OCI-LY7 (cell line): ENCODE results near the gene OPTN. TPM values are rescaled to one million over a fixed set of nuclear protein-coding genes. Genes with fewer than 3 reads are reported as not detected.

Experiments used
- BruUV-seq: library from RNA; stranded (reverse); fragments of 400-500 nt; replicated peaks from 2 replicates; lab custom pipeline; 2021; lab: Mats Ljungman, UMichigan
- CTCF ChIA-PET: fragments of 300-600 bp; sonication (Branson Sonifier 250); formaldehyde crosslinking; loops from one replicate; lab custom pipeline; 2022; ENCODE audit warnings: antibody characterized with exemption; ENCODE audit not compliant: unreplicated experiment; lab: Charles Lee
- POLR2A ChIA-PET: fragments of 300-600 bp; sonication (Branson Sonifier 250); formaldehyde crosslinking; loops from one replicate; lab custom pipeline; 2022; ENCODE audit warnings: antibody characterized with exemption; lab: Charles Lee
- DNase-seq: peaks from one replicate; pipeline ENCODE4 v3.0.0-alpha.2; 2015; ENCODE audit warnings: low spot score
- H2AFZ ChIP-seq: fragments of 200-600 bp; sonication (generic), shearing (Covaris generic); 2 replicates; pipeline ENCODE4 v1.6.1; 2014; ENCODE audit warnings: mild to moderate bottlenecking, antibody characterized with exemption, low read length, moderate library complexity
- H3K27ac ChIP-seq: fragments of 200-600 bp; sonication (generic); 2 replicates; pipeline ENCODE4 v1.5.1; 2014; ENCODE audit warnings: mixed run types, low read depth, mild to moderate bottlenecking, moderate library complexity, low read length, inconsistent platforms; ENCODE audit not compliant: poor library complexity, severe bottlenecking
- H3K36me3 ChIP-seq: fragments of 200-600 bp; sonication (generic); 2 replicates; pipeline ENCODE4 v1.6.1; 2014; ENCODE audit warnings: mild to moderate bottlenecking, antibody characterized with exemption, low read length, moderate library complexity, mixed read lengths; ENCODE audit not compliant: insufficient read depth
- H3K4me1 ChIP-seq: fragments of 200-600 bp; sonication (generic); 2 replicates; pipeline ENCODE4 v1.5.1; 2014; ENCODE audit warnings: mild to moderate bottlenecking, low read length; ENCODE audit not compliant: insufficient read depth, poor library complexity, severe bottlenecking
- H3K4me2 ChIP-seq: fragments of 200-600 bp; sonication (generic); 2 replicates; pipeline ENCODE4 v1.6.1; 2014; ENCODE audit warnings: mild to moderate bottlenecking, low read length
- H3K4me3 ChIP-seq: fragments of 200-600 bp; sonication (generic); 2 replicates; pipeline ENCODE4 v1.5.1; 2014; ENCODE audit warnings: mild to moderate bottlenecking, low read depth, low read length; ENCODE audit not compliant: poor library complexity, severe bottlenecking
- H3K79me2 ChIP-seq: fragments of 200-600 bp; sonication (generic); 2 replicates; pipeline ENCODE4 v1.6.1; 2016; ENCODE audit warnings: low read depth, mild to moderate bottlenecking, low read length, moderate library complexity, mixed read lengths; ENCODE audit not compliant: insufficient read depth
- H3K9me2 ChIP-seq: fragments of 200-600 bp; sonication (generic); 2 replicates; pipeline ENCODE4 v1.6.1; 2016; ENCODE audit warnings: mild to moderate bottlenecking, low read length, mixed read lengths; ENCODE audit not compliant: insufficient read depth
- H3K9me3 ChIP-seq: fragments of 200-600 bp; sonication (generic); 2 replicates; pipeline ENCODE4 v1.6.1; 2014; ENCODE audit warnings: mild to moderate bottlenecking, mixed run types, low read length, mixed read lengths
- H4K20me1 ChIP-seq: fragments of 200-600 bp; sonication (generic); 2 replicates; pipeline ENCODE4 v1.6.1; 2014; ENCODE audit warnings: mild to moderate bottlenecking, antibody characterized with exemption, low read length, moderate library complexity, mixed read lengths; ENCODE audit not compliant: insufficient read depth
- CTCF ChIP-seq: fragments of 200-600 bp; sonication (generic); conservative IDR thresholded peaks from 2 replicates; pipeline ENCODE4 v1.5.1; 2014; ENCODE audit warnings: mild to moderate bottlenecking, antibody characterized with exemption, low read length, moderate library complexity, mixed read lengths
- EZH2phosphoT487 ChIP-seq: fragments of 200-600 bp; sonication (generic); IDR thresholded peaks from 2 replicates; pipeline ENCODE4 v1.6.1; 2018; ENCODE audit warnings: low read depth, borderline replicate concordance, mild to moderate bottlenecking, mixed run types, antibody characterized with exemption, low read length, moderate library complexity, mixed read lengths
- intact Hi-C: fragments of 100-400 bp; cut with micrococcal nuclease; formaldehyde crosslinking; loops from one replicate; pipeline ENCODE4 v1.10.0; 2022; ENCODE audit not compliant: unreplicated experiment
- total RNA-seq, 2 experiments: library from RNA; depleted of rRNA in 1 of 2; stranded (reverse); fragments of >200 nt in 1 of 2; shearing (Covaris generic) in 1 of 2; gene quantifications; 2 replicates each; pipeline ENCODE4 v1.2.3, GENCODE V29; 2014 to 2022

The OPTN gene
- total RNA-seq, 2 experiments from 2014 or later, result 0.60 to 3.6 TPM

- no TSS peak for BruUV-seq
- no peaks in the 10 kb centered on the region for H3K9me2 ChIP-seq
- no peaks in the 10 kb centered on the region for H3K36me3 ChIP-seq
- CTCF ChIA-PET, result no interaction called here
- H4K20me1 ChIP-seq, result no peaks in the 10 kb centered on the region
- H3K4me1 ChIP-seq, result peaks cover 12% of the 10 kb centered on the region
- no peaks in the 10 kb centered on the region for H3K9me3 ChIP-seq
- no peak for DNase-seq
- H3K27ac ChIP-seq, result no peak overlapping the region
- no peak overlapping the region for H3K4me3 ChIP-seq
- H3K79me2 ChIP-seq, result no peaks in the 10 kb centered on the region
- TF ChIP-seq EZH2phosphoT487 (no peak), CTCF (no peak)
- H2AFZ ChIP-seq, result no peak overlapping the region
- no peak overlapping the region for H3K4me2 ChIP-seq
- intact Hi-C loops, result no loop called here
- POLR2A ChIA-PET, result interaction anchor here (0.6 to 0.7 kb wide), 4 partner anchors 79 to 592 kb away, joined by 3 to 4 read pairs (median 3); no protein-coding TSS in a partner anchor
Observed at GRCh38 chr10:13103554-13103953, 3.6 kb downstream of the OPTN start.

- Histone ChIP-seq H3K9me2 (no peaks in the 10 kb centered on the region), H3K27ac (no peak overlapping the region), H3K79me2 (no peaks in the 10 kb centered on the region), H2AFZ (no peak overlapping the region), H3K4me3 (no peak overlapping the region), H3K36me3 (no peaks in the 10 kb centered on the region), H3K9me3 (no peaks in the 10 kb centered on the region), H3K4me1 (peaks cover 8% of the 10 kb centered on the region), H3K4me2 (no peak overlapping the region), H4K20me1 (no peaks in the 10 kb centered on the region)
- ChIA-PET CTCF (interaction anchor here (0.7 kb wide), 1 partner anchor 779 kb away, joined by 3 read pairs; no protein-coding TSS in a partner anchor), POLR2A (interaction anchor here (0.7 kb wide), 1 partner anchor 194 kb away, joined by 4 read pairs; no protein-coding TSS in a partner anchor)
- BruUV-seq, result no TSS peak
- intact Hi-C loops, result no loop called here
- TF ChIP-seq CTCF (no peak), EZH2phosphoT487 (no peak)
- no peak for DNase-seq
Observed at GRCh38 chr10:13104697-13105096, 4.7 kb downstream of the OPTN start.

GRCh38 chr10:13105184-13105583 lies 5.2 kb downstream of the OPTN start:
- no peaks in the 10 kb centered on the region for H3K79me2 ChIP-seq
- no peak overlapping the region for H3K27ac ChIP-seq
- no TSS peak for BruUV-seq
- H3K9me3 ChIP-seq, result no peaks in the 10 kb centered on the region
- H3K4me1 ChIP-seq, result peaks cover 6% of the 10 kb centered on the region
- no peak overlapping the region for H3K4me2 ChIP-seq
- no peaks in the 10 kb centered on the region for H3K9me2 ChIP-seq
- ChIA-PET CTCF (no interaction called here), POLR2A (no interaction called here)
- intact Hi-C loops, result no loop called here
- no peak overlapping the region for H2AFZ ChIP-seq
- H3K36me3 ChIP-seq, result no peaks in the 10 kb centered on the region
- DNase-seq, result no peak
- H3K4me3 ChIP-seq, result no peak overlapping the region
- TF ChIP-seq CTCF (no peak), EZH2phosphoT487 (no peak)
- H4K20me1 ChIP-seq, result no peaks in the 10 kb centered on the region
